HCT116 (cell line): ENCODE results near the gene PLA2R1.

Source experiments
- JUND ChIP-seq: IDR thresholded peaks from 2 replicates; pipeline ENCODE4 v1.6.1; 2012
- POLR2A ChIP-seq: IDR thresholded peaks from 2 replicates; pipeline ENCODE4 v1.7.0; 2011; ENCODE audit warnings: borderline replicate concordance; ENCODE audit not compliant: insufficient read depth, insufficient read length; ENCODE audit errors: extremely low read depth
- TF ChIP-seq, protein P1 (sequence below): IDR thresholded peaks from 2 replicates; pipeline ENCODE4 v1.6.1; 2012; ENCODE audit warnings: low read depth
- TF ChIP-seq, protein P2 (sequence below), 3 experiments: fragments of 200-600 bp in 1 of 3; sonication (generic) in 1 of 3; IDR thresholded peaks in 2 of 3; conservative IDR thresholded peaks in 1 of 3; 2 replicates each; pipeline ENCODE4 v1.5.1; 2012 to 2017; ENCODE audit warnings: low read depth in 2 of 3, low read length in 2 of 3, antibody characterized with exemption in 1 of 3, borderline replicate concordance in 1 of 3, control low read depth in 1 of 3, mild to moderate bottlenecking in 1 of 3, mixed read lengths in 1 of 3, mixed run types in 1 of 3, moderate library complexity in 1 of 3; ENCODE audit not compliant: insufficient read depth in 1 of 3
- TF ChIP-seq, protein P3 (sequence below): IDR thresholded peaks from 2 replicates; pipeline ENCODE4 v1.6.1; 2012
- TF ChIP-seq, protein P4 (sequence below): IDR thresholded peaks from 2 replicates; pipeline ENCODE4 v1.6.1; 2012

DNA sequence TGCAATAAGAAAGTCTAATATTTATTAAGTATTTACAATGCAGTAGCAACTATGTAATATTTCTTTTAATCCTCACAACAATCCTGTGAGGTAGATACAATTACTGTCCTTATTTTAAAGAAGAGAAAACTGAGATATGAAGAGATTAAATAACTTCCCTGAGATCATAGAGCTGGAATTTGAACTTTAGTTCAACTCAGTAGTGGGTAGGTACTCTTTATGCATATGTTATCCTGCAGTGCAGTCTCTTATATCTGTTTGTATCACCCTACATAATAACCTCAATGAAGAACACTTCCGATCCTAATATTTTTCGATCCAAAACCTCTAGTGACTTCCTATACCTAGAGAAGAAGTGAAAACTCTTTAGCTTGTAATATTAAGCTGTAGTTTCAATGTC lies 64.2 kb downstream of the PLA2R1 start:
- no peak for TF ChIP-seq POLR2A
- TF ChIP-seq, protein P1, sequence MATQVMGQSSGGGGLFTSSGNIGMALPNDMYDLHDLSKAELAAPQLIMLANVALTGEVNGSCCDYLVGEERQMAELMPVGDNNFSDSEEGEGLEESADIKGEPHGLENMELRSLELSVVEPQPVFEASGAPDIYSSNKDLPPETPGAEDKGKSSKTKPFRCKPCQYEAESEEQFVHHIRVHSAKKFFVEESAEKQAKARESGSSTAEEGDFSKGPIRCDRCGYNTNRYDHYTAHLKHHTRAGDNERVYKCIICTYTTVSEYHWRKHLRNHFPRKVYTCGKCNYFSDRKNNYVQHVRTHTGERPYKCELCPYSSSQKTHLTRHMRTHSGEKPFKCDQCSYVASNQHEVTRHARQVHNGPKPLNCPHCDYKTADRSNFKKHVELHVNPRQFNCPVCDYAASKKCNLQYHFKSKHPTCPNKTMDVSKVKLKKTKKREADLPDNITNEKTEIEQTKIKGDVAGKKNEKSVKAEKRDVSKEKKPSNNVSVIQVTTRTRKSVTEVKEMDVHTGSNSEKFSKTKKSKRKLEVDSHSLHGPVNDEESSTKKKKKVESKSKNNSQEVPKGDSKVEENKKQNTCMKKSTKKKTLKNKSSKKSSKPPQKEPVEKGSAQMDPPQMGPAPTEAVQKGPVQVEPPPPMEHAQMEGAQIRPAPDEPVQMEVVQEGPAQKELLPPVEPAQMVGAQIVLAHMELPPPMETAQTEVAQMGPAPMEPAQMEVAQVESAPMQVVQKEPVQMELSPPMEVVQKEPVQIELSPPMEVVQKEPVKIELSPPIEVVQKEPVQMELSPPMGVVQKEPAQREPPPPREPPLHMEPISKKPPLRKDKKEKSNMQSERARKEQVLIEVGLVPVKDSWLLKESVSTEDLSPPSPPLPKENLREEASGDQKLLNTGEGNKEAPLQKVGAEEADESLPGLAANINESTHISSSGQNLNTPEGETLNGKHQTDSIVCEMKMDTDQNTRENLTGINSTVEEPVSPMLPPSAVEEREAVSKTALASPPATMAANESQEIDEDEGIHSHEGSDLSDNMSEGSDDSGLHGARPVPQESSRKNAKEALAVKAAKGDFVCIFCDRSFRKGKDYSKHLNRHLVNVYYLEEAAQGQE = no peak
- no peak for TF ChIP-seq JUND
- TF ChIP-seq, protein P2, sequence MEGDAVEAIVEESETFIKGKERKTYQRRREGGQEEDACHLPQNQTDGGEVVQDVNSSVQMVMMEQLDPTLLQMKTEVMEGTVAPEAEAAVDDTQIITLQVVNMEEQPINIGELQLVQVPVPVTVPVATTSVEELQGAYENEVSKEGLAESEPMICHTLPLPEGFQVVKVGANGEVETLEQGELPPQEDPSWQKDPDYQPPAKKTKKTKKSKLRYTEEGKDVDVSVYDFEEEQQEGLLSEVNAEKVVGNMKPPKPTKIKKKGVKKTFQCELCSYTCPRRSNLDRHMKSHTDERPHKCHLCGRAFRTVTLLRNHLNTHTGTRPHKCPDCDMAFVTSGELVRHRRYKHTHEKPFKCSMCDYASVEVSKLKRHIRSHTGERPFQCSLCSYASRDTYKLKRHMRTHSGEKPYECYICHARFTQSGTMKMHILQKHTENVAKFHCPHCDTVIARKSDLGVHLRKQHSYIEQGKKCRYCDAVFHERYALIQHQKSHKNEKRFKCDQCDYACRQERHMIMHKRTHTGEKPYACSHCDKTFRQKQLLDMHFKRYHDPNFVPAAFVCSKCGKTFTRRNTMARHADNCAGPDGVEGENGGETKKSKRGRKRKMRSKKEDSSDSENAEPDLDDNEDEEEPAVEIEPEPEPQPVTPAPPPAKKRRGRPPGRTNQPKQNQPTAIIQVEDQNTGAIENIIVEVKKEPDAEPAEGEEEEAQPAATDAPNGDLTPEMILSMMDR (IDR thresholded peaks at IDR 0.05 in 2 of 3, conservative IDR thresholded peaks at IDR 0.05 in 1 of 3; ENCODE audit: borderline replicate concordance in 1 of 3, insufficient read depth in 1 of 3, low read depth in 2 of 3, low read length in 2 of 3) = no peak
- TF ChIP-seq, protein P3, sequence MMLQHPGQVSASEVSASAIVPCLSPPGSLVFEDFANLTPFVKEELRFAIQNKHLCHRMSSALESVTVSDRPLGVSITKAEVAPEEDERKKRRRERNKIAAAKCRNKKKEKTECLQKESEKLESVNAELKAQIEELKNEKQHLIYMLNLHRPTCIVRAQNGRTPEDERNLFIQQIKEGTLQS = no peak
- TF ChIP-seq, protein P4, sequence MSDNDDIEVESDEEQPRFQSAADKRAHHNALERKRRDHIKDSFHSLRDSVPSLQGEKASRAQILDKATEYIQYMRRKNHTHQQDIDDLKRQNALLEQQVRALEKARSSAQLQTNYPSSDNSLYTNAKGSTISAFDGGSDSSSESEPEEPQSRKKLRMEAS = no peak
